Measurements from ENCODE around the gene PHGDH.
"Not testable (repeated sequence)": the region's sequence is repeated elsewhere in the genome, so short reads cannot be mapped to it uniquely, and the experiment has no call there.

Gene PHGDH

DNA sequence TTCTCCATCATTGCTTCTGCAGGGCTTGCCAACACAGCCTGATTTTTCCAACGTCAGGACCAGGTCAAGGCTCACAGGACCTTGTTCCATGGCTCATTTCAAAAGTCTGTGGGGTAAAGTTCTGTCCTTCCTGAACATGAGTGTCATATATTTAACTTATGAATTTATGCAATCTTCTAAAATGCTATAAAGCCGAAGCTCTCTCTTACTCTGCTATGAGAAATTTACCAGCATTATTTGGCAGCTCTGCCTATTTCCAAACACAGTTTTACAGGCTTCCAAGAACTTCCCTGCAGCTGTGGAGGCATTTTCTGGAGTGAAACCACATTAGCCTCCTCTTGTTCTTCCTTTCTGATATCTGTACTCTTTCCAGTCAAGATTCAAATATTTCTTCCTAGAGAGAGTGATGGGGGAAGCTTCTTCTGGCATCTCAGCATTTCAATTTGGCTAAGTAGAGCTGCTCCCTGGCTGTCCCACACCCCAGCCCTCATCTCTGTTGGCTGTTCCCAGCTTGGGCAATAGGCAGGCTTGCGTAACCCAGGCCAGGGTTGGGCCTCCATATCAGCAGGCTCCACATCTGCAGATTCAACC, 72.6 kb downstream of the PHGDH start:
- no peak overlapping the region for H3K27ac ChIP-seq
- CTCF ChIA-PET = no interaction called here
- TF ChIP-seq, protein P1, sequence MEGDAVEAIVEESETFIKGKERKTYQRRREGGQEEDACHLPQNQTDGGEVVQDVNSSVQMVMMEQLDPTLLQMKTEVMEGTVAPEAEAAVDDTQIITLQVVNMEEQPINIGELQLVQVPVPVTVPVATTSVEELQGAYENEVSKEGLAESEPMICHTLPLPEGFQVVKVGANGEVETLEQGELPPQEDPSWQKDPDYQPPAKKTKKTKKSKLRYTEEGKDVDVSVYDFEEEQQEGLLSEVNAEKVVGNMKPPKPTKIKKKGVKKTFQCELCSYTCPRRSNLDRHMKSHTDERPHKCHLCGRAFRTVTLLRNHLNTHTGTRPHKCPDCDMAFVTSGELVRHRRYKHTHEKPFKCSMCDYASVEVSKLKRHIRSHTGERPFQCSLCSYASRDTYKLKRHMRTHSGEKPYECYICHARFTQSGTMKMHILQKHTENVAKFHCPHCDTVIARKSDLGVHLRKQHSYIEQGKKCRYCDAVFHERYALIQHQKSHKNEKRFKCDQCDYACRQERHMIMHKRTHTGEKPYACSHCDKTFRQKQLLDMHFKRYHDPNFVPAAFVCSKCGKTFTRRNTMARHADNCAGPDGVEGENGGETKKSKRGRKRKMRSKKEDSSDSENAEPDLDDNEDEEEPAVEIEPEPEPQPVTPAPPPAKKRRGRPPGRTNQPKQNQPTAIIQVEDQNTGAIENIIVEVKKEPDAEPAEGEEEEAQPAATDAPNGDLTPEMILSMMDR (conservative IDR thresholded peaks at IDR 0.05; ENCODE audit: low read depth) = no peak

DNA sequence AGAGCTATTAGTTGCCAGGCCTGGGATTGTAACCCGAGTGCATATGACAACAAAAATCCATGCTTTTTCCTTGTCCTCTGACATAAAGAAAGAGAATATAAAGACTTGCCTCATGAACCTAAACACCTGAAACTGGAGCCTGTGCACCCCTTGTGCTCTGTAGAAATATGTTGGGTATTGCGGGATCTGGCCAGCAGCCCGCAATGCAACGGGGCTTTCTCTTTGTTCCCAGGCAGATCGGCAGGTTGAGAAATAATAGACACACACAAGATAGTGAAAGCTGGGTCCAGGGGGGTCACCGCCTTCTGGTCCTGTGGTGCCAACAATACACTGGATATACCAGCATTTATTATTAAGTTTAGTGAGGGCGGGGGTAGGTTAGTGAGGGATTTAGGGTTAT, 74.3 kb downstream of the PHGDH start:
- DNase-seq (ENCODE audit: low spot score); POLR2A ChIA-PET (ENCODE audit: low non-redundant PET); H3K27ac ChIP-seq: not testable (repeated sequence)
- CTCF ChIA-PET = interaction anchor here (0.6 kb wide), 1 partner anchor 38 kb away, joined by 3 read pairs; no protein-coding TSS in a partner anchor

More for the DNA sequence above, 72.6 kb downstream of the PHGDH start:
- no peak for DNase-seq (ENCODE audit: low spot score)
- POLR2A ChIA-PET (ENCODE audit: low non-redundant PET) = interaction anchor here (0.9 kb wide), 1 partner anchor 55 kb away, joined by 3 read pairs; no protein-coding TSS in a partner anchor

DNA sequence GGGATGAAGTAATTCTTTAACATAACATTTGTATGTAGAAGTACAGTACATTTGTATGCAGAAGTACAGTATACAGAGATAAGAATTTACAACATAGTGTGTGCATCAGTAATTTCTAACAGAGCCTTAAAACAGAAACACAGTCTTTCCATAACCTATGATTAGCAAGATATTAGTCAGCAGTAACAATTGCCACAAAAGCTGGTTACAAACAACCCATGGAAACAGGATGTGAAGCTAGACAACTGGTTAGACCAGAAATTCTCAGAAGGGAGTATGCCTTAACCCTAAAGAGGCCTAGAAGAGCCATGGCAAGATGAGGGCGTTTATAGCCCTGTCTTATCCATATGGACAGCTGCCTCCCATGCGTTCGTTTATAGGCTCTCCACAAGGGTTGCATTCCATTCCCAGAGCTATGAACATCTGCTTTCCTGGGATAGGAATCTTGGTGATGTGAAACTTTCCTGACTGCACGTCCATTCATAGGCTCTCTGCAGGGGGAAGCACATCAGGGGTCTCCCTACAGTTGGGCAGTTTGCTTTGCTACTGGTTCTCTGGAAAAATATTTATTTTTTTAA, 74.8 kb downstream of the PHGDH start:
- CTCF ChIA-PET = interaction anchor here (0.6 kb wide), 1 partner anchor 39 kb away, joined by 3 read pairs; no protein-coding TSS in a partner anchor
- H3K27ac ChIP-seq; DNase-seq (ENCODE audit: low spot score); POLR2A ChIA-PET (ENCODE audit: low non-redundant PET): not testable (repeated sequence)

DNA sequence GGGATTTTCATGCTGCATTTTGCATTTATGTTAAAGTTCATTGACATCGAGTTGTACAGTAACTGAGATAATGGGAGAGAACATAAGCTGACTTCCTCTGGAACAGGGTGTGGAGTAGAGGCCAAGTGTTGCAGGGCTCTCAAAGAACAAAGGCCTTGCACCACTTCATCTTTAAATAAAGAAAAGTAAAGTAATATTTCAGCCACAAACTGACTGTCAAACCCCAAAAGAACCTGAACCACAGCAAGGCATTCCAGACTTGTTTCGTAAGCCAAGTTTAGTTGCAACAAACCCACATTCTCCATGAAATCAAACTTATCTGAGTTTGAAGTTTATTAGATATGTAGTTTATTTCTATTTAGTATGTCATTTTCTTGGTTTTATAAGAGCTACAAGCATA, 76.0 kb downstream of the PHGDH start:
- no peak overlapping the region for H3K27ac ChIP-seq
- POLR2A ChIA-PET (ENCODE audit: low non-redundant PET) = no interaction called here
- CTCF ChIA-PET = no interaction called here

DNA sequence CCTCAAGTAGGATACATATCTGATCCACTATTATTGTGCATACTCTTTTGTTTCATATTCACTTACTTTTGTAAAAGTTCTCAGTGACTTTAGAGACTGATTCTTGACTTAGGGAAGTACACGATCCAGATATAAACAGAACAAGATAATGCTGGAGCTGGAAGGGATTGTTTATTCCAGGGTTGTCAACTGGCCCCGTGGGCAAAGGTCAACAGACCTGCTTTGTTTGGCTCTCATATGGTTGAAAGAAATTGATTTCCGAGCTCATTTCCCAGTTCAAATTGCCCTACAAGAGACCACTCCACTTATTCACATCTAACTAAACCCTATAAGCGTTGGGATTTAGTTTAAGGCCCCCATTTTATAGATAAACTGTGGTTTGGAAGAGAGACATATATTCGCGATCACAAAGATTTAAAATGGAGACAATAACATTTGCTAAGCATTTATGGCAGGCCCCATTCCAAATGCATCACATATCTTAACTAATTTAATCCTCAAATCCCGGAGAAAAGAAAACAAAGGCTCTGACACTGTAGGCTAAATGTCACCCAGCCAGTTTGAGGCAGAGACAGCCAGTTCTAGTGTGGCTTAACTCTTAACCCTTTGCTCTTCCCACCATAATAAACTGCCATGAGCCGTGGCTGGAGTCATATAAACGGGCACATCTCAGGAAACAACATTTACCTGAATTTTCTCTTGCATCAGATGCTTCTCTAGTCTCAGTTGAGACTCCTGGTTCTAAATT, 78.9 kb downstream of the PHGDH start:
- H3K27ac ChIP-seq = no peak overlapping the region
- ChIA-PET CTCF (interaction anchor here (1.0 kb wide), 1 partner anchor 18 kb away, joined by 3 read pairs; no protein-coding TSS in a partner anchor), POLR2A (ENCODE audit: low non-redundant PET) (no interaction called here)
- no peak for DNase-seq (ENCODE audit: low spot score)
- TF ChIP-seq, protein P1 (conservative IDR thresholded peaks at IDR 0.05; ENCODE audit: low read depth) = no peak

More for the DNA sequence above, 76.0 kb downstream of the PHGDH start:
- TF ChIP-seq, protein P1 (conservative IDR thresholded peaks at IDR 0.05; ENCODE audit: low read depth) = no peak
- DNase-seq (ENCODE audit: low spot score) = no peak

DNA sequence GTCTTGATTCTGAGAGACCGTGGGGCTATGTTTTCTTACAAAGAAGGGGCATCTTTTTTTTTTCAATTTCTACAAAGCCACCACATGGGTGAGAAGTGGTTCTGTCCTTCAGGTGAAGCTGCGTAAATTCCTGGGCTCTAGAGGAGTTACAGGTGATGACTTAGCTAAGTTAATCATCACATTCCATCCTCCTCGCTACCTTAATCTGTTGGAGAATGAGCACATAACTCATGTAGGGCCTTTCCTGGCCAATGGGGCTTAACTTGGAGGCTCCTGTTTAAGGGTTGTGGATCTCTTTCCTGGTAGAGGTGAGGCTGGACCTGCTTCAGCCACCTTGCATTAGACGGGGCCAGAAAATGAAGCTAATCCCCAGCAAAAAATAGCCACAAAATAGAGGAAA, 79.6 kb downstream of the PHGDH start:
- no peak for DNase-seq (ENCODE audit: low spot score)
- TF ChIP-seq, protein P1 (conservative IDR thresholded peaks at IDR 0.05; ENCODE audit: low read depth) = no peak
- CTCF ChIA-PET = interaction anchor here (1.0 kb wide), 1 partner anchor 17 kb away, joined by 3 read pairs; no protein-coding TSS in a partner anchor
- no peak overlapping the region for H3K27ac ChIP-seq
- POLR2A ChIA-PET (ENCODE audit: low non-redundant PET) = no interaction called here

All from RWPE1 (cell line).